HG03457 (cell line): ENCODE data around the gene ARMH1.
"Not testable (repeated sequence)": the region's sequence is repeated elsewhere in the genome, so short reads cannot be mapped to it uniquely, and the experiment has no call there.

Experiments used
- ATAC-seq: cut with Tn5 transposase; IDR thresholded peaks from one replicate; pipeline ENCODE4 v1.9.1; 2021; ENCODE audit warnings: moderate number of reproducible peaks; ENCODE audit not compliant: unreplicated experiment

ARMH1 gene

DNA sequence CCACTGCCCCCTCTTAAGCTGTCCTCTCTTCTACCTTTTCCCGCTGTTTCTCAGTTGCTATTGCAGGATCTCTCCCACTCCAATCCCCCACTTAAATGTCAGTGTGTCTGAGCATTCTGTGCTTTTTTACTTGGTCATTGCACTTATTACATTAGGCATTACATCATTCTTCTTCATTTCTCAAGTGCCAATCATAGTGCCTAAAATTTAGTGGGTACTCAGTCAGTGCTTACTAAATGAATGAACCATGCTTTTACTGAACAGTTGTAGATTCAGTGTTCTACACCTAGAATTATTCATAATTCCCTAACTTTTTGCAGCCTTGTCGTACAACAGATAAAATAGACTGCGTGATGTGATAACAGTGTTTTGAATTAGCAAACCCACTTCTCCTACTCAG lies 19.4 kb downstream of the ARMH1 start:
- ATAC-seq = no peak

DNA sequence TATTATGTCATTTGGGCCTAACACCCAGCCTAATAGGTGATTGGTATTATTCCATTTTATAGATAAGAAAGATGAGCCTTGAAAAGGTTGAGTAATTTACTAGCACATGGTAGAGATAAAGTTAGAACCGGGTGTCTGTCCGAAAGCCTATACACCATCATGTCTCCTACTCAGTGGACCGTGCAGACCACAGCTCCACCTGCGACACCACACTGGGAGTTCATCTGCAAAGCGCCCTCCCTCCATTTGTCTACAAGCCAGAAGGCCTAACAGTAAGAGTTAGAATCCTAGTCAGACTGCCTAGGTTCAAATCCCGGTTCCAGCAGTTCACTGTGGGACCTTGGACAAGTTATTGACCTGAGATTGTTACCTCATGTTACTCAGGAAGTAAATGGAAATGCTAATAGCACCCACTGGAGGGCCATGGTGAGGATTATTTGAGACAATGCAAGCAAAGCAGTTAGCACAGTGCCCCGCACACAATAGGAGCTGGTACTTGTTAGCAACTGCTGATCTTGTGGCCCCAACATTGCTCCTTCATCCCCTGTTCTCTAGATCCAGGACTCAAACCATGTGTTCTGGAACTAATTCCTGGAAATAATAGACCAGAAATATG lies 20.5 kb downstream of the ARMH1 start:
- ATAC-seq = no peak

DNA sequence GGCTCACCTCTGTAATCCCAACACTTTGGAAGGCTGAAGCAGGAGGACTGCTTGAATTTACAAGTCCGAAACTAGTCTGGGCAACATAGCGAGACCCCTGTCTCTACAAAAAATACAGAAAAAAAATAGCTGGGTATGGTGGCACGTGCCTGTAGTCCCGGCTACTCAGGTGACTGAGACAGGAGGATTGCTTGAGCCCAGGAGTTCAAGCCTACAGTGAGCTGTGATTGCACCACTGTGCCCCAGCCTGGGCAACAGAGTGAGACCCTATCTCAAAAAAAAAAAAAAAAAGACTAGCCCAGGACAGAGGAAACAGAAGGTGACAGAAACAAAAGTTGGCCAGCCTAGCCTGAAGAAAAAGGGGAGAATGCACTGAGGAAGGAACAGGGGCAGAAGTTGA lies 21.2 kb downstream of the ARMH1 start:
- no peak for ATAC-seq

DNA sequence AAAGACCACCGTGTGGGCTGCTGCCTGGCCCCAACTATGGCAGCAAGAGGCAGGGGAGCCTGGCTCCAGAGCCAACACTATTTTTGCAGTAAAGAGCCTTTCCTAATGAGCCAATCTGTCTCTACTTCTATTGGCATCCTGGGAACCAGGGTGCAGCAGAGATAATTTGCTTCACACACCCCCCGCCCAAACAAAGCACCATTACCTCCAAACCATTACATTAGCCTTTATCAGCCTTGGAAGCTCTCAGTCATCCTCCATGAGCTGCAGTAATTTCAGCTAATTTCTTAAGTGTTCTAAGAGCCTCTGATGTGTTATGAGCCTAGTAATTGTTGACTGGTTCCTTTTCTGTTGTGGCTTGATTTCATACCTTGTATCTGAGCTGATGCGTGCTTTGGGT lies 21.6 kb downstream of the ARMH1 start:
- no peak for ATAC-seq

DNA sequence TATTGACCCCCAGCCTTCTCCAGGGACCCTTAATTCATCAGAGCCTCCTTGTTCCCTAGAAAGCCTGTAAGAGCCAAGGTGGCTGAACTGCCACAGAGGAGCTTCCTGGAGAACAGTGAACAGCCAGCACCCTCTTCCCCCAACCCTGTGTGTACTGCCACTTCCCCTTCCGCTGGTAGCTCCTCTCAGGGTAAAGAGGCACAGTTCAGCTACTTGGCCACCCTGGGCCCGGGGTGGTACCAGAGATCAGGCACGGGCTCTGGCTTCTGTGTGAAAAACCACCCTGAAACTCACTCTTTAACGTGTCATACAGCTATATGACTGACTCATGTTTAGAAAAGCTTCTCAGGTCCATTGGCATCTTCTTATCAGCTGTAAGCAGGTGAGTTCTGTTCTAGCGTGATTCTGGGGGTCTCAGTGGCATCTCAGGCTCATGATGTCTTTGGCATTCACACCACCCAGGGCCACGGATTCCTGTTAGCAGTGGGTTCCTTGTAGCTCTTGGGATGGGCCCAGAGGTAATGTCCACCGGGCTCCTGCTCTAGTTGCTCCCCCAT lies 22.4 kb downstream of the ARMH1 start:
- ATAC-seq = no peak

DNA sequence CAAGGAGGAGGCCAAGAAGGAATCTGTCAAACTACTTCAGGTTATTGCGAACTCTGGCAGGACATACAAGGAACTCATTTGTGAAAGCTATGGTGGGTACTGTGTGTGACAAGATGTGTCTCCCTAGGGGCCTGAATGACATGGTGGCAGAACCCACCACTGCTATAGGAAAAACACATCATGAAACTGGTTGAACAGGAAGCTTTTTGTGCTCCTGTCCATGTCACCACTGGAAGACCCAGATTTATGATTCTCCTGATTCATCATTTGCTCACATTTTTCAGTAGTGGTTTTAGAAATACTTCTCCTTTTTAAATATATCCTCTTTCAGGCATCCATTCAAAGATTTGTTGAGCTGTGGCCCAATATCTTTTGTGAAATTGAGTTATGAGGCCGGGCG lies 23.6 kb downstream of the ARMH1 start:
- no peak for ATAC-seq

DNA sequence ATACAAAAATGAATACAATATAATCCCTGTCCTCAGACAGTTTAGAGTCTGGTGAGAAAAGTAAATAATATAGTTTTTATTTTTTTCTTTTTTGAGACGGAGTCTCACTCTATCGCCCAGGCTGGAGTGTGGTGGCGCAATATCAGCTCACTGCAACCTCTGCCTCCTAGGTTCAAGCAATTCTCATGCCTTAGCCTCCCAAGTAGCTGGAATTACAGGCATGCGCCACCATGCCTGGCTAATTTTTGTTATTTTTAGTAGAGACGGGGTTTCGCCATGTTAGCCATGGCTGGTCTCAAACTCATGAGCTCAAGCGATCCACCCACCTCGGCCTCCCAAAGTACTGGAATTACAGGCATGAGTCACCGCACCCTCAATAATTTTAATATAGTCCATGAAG lies 24.9 kb downstream of the ARMH1 start:
- ATAC-seq = not testable (repeated sequence)

DNA sequence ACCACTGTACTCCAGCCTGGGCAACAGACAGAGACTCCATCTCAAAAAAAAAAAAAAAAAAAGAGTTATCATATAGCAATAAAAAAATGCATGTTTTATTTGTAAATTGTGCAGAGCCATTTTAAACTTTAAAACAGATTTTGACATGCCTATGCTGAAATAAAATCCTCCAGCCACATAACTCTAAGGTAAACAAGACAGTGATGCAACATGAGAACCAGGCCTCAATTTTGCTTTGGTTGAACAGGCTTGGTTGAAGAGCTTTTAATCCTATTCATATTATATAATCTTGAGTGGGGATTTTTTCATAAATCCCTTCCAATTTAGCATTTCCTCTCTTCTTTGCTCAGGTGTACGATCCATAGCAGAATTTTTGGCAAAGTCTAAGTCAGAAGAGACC lies 26.1 kb downstream of the ARMH1 start:
- ATAC-seq = no peak

DNA sequence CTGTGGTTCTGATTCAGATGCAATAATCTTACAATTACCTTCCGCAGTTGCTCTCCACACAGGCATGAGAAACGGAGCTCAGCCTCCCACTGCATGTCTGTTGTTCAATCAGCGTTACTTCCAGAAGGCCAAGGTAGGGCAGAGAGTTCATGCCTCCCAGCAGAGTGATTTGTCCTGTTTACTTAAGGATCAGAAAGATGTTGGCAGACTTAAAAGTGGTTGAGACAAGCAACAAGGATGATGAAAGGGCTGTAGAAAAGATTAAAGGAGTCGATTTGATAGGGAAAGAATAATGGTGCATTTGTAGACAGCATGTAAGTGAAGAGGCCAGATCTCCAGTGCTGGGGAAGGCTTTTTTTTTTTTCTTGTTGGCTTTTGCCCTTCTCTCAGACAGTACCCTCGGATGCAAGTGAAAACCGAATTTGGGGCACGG lies 26.6 kb downstream of the ARMH1 start:
- ATAC-seq = no peak

DNA sequence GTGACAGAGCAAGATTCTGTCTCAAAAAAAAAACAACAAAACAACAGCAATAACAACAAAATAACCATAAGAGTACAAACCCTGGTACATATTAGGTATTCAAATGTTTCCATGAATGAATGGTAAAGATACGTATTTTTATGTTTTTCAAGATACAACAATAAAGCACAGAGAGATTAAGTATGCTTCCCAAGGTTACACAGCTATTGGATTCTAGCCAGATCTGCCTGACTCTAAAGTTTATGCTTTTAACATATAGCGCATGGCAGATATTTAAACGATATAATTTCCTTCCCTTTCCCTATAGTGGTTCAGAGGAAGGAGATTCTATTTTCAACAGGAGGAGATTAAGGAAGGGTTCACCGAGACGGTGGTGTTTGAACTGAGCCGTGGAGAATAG lies 31.0 kb downstream of the ARMH1 start:
- ATAC-seq = no peak

DNA sequence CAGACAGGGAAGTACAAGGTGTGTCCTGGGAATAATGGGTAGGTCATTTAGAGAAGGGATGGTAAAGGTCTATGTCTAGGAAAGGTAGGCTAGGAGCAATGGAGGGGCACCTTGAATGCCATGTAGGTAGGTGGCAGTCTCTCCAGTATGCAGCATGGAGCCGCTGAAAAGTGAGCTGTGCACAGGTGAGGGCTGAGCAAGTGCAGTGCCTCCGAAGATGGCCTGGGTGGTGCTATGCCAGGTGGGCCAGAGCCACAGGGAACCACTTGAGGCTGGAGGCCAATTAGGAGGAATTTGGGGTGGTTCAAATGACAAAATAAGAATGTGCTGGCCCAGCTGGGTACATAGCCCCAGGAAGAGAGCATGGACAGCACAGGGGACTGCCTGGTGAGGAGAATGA lies 31.4 kb downstream of the ARMH1 start:
- ATAC-seq = no peak

DNA sequence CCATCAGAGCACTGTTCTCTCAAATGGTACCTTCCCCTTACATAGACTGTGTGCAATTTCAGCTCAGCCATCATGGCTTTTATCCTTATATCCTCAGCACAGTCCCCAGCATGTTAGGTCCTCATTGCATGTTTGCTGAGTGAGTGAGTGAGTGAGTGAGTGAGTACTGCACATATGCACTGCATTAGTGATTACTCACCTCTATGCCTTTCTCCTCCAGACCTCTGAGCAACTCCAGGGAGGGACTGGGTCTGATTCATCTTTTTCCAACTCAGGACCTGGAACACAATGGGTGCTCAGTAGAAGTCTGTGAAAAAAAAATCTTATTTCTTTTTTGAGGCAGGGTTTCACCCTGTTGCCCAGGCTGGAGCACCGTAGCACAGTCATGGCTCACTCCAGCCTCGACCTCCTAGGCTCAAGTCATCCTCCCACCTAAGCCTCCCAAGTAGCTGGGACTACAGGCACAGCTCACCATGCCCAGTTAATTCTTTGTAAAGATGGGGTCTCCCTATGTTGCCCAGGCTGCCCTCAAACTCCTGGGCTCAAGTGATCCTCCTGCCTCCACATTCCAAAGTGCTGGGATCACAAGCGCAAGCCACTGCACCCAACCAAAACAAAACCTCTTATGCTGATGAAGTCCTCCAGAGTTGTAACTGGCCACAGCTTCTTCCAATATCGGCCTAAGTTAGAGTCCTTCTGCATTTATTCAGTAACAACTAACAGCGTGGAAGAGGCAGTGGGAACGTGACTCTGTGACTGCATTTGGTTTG lies 32.8 kb downstream of the ARMH1 start:
- ATAC-seq = no peak

DNA sequence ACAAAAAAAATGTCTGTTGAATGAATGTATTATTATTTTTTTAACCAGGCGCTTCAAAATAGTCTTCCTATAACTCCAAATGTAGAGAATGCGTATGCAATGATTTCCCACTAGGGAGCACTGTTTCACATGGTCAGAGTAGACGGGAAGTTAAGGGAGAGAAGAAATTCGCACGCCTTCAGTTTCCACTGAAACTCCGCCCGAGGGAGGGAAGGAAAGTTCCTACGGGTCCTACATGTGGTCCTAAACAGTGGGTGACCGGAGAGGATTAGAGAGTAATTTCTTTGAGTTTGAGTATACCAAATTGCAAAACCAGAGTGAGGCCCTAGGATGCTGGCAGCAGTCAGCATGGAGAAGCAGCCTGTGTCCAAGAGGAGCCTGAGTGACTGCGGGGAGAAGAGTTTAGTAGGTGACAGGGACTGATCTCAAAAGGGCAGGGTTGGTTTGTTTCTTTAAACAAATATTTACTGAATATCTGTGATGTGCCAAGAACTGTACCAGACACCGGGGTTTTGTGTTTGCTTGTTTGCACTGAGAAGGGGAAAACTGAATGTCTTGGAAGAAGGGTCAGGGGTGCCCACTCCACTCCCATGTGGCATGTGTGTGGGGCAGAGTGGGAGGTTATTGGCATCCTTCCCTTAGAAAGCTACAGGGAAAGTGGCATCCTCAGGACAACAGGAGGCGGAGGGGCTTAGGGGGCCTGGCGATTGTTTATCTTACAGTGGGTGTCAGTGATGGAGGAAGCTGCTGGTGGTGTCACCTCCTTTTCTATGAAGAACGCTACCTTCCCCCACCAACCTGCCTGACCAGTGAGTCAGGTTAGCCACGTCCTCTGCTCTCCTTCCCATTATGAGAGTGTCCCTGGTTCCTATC lies 33.7 kb downstream of the ARMH1 start:
- ATAC-seq = no peak

DNA sequence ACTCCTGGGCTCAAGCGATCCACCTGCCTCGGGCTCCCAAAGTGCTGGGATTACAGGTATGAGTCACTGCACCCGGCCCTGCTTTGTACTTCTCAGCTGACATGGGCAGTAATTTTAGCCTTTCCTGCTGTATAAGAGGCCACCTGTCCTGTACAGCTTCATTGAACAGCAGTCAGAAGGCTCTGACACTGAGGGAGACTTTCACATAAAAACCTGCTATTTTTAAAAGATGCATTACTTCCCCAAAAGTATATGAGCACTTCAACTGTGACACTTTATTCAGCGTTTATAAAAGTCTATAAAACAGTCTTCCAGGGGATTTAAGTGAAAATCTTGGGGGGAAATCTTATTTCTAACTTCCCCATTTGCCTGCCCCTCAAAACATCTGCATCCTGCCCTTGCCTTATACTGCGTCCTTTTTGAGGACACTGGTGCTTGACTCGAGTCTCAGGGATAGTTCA lies 38.8 kb downstream of the ARMH1 start:
- no peak for ATAC-seq

DNA sequence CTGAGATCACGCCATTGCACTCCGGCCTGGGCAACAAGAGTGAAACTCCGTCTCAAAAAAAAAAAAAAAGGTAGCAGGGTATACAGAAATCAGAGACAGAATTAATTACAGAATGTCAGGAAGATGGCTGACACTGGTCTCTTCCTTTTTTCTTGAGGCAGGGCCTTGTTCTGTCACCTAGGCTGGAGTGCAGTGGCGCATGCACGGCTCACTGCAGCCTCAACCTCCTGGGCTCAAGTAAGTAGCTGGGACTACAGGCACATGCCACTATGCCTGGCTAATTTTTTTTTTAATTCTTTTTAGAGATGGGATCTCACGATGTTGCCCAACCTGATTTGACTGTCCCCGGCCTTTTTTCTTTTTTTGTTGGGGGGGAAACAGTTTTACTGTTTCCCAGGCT lies 40.0 kb downstream of the ARMH1 start:
- ATAC-seq = no peak

DNA sequence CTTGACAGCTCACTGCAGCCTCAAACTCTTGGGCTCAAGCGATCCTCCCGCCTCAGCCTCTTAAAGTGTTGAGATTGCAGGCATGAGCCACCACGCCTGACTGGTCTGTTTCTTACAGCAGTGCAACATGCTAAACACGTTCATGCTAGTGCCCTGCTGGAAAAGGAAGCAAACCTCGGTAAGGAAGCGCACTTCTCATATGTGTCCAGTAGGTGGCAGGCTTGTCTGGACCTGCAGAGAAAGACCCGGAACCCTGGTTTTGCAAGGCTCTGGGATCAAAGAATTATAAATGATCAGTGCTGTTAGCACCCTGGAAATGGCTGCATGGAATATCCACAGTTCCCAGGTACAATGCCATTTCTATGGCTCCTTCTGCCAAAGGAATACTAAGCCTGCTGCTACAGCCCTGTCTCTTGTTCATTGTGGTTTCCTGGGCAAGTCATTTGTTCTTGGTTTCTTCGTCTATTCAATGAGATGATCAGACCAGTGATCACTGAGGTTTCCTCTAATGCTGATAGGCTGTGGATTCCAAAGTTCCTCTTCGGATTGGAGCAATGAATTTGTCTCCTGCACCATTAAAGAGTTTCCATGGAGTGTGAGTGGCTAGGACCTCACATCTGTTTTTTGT lies 40.5 kb downstream of the ARMH1 start:
- ATAC-seq = no peak

DNA sequence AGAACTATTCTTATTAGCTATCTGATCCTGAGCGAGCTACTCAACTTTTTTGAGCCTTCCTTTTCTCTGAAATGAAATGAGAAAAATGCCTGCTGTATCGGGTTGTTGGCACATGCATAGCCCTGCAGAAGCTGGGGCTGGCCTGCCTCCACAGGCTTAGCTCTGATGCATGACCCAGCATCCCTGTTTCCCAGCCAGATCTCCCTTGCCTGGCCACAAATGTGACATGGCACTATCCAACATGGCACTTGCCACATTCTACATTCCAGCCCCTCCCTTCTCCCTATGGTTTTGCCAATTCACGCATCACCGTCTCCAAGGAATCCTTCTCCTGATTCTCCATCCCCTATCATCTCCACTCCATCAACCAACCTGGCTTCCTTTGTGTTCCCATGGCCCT lies 42.6 kb downstream of the ARMH1 start:
- no peak for ATAC-seq

DNA sequence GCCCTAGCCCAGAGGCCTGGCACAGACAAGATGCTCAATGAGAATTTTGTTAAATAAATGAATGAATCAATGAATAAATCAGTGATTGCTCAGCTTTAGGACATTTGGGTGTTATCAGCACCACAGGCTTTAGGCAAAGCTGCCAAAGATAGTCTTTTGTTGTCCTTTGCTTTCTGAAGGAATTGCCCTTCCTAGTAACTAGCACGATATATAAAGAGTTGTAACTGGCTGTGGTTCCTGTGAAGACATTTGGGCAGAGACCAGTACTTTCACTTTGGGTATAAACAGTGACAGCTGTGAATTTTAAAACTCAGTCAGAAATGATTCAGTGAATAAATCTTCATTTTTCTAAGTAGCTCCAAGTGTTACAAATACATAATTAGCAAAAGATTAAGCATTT lies 43.1 kb downstream of the ARMH1 start:
- ATAC-seq = no peak

DNA sequence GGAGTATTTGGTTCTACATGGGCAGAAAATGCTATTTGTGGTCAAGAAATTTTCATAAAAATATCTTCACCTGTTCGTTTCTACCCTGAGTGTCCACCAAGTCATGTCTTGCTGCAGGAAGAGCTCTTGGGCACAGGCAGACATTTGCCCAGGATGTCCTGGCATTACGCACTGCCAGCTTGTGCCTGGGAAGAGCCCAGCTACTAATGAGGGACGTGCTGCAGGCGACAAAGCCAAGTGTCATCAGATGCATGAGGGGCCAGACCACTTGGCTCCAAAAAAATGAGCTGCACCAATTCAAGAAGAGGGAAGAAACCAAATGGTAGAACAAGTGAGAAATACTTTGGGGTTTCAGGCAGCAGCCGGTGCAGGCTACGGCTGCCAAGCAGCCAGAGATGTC lies 43.6 kb downstream of the ARMH1 start:
- no peak for ATAC-seq

DNA sequence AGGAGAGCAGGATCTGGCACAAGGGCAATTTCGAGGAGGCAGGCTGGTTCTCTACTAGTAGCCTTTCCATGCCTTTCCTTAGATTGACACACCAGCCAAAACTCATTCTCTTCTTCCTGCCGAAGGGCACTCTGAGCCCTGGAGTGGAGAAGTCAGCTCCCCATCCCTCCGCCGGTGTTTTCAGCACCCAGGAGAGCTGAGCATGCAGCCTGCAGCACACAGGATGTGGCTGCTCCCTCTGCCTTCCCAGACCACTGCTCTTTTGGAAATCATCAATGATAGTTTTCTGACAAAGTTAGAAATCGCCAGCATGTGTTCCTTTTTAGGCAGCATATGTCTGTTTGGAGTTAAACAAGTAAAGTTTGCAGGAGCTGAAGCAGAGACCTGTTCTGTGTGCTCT lies 44.8 kb downstream of the ARMH1 start:
- ATAC-seq = no peak

DNA sequence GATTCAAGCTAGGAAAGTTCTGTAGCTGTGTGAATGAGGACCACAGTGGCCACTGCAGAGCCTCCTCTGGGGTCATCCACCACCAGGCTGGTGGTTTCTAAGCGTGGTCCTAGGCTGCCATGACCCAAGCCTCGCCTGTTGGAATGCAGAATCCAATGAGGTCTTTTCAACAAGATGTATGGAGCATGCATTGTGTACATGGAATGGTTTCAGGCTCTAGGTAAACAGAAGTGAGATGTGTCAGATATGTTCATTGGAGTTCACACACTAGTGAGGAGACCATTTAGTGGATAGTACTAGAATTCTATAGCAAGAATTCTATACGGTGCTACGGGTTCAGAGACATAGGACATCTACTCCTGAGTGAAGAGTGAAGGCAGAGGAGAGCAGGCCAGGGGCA lies 45.8 kb downstream of the ARMH1 start:
- no peak for ATAC-seq
